Lung (tissue), 12 donors: ENCODE measurements around the gene FGFBP2. TPM values are rescaled to one million over a fixed set of nuclear protein-coding genes. Genes with fewer than 3 reads are reported as not detected.

Experiments
- ATAC-seq: fragments of 200-7000 bp; cut with Tn5 transposase; one replicate; pipeline ENCODE4 v1.9.1; 2020; ENCODE audit warnings: moderate number of reproducible peaks; ENCODE audit not compliant: insufficient read depth, low FRiP score
- DNase-seq, 3 donors: peaks; one replicate each; pipeline ENCODE4 v3.0.0-alpha.2; 2013 to 2017
- H3K27ac ChIP-seq, 2 donors: one replicate each; pipeline ENCODE4 v1.5.1; 2013; ENCODE audit warnings: mild to moderate bottlenecking in 2 of 2, moderate library complexity in 2 of 2, control low read depth in 1 of 2, inconsistent platforms in 1 of 2, low read depth in 1 of 2, low read length in 1 of 2
- H3K27me3 ChIP-seq, 3 donors: one replicate each; pipeline ENCODE4 v1.5.1; 2013; ENCODE audit warnings: low read length in 2 of 3; ENCODE audit not compliant: control insufficient read depth in 3 of 3, insufficient read depth in 3 of 3
- H3K36me3 ChIP-seq, 4 donors: one replicate each; pipeline ENCODE4 v1.5.1; 2013; ENCODE audit warnings: low read length in 4 of 4, mild to moderate bottlenecking in 1 of 4, moderate library complexity in 1 of 4; ENCODE audit not compliant: control insufficient read depth in 4 of 4, insufficient read depth in 4 of 4
- H3K4me1 ChIP-seq, 5 donors: one replicate each; pipeline ENCODE4 v1.5.1; 2013; ENCODE audit warnings: low read length in 5 of 5, mild to moderate bottlenecking in 2 of 5, moderate library complexity in 1 of 5; ENCODE audit not compliant: control insufficient read depth in 5 of 5, insufficient read depth in 5 of 5
- H3K4me3 ChIP-seq: one replicate; pipeline ENCODE4 v1.5.1; 2013; ENCODE audit warnings: mild to moderate bottlenecking, control low read depth, moderate library complexity
- H3K9ac ChIP-seq, 2 donors: one replicate each; pipeline ENCODE4 v1.5.1; 2013; ENCODE audit warnings: low read length in 2 of 2, control low read depth in 1 of 2; ENCODE audit not compliant: insufficient read depth in 1 of 2
- H3K9me3 ChIP-seq, 4 donors: one replicate each; pipeline ENCODE4 v1.5.1; 2013; ENCODE audit warnings: low read length in 3 of 4, mild to moderate bottlenecking in 1 of 4, moderate library complexity in 1 of 4; ENCODE audit not compliant: control insufficient read depth in 4 of 4, insufficient read depth in 3 of 4
- WGBS, 2 donors: extraction: QIAGEN DNeasy Blood & Tissue Kit; methylation state at CpG; one replicate each; pipeline ENCODE4 v1.1.7; 2013; 5-methylcytosine and 5-hydroxymethylcytosine counted together
- polyA plus RNA-seq, 2 donors: library from polyadenylated mRNA; stranded (reverse); fragments of 200-250 nt; gene quantifications; one replicate each; pipeline ENCODE4 v1.2.1, GENCODE V29; 2013
- total RNA-seq, 2 donors: library from RNA; depleted of rRNA in 1 of 2; stranded (reverse); fragments of >200 nt in 1 of 2; gene quantifications; one replicate each; pipeline ENCODE4 v1.2.1, GENCODE V29; 2014 to 2021
- TF ChIP-seq, protein P1 (sequence below): IDR thresholded peaks from 2 replicates; pipeline ENCODE4 v1.5.1; 2012; ENCODE audit warnings: mild to moderate bottlenecking; ENCODE audit errors: control extremely low read depth, extremely low read depth
- donor health status: control.
- donor health status: control.
- donor health status: Bipolar disorder and iron deficiency.
- donor health status: healthy.
- donor health status: DM: yes; HTN: yes; CAD: no.

FGFBP2 gene
- total and polyA plus RNA-seq, 4 donors = 0.47 to 2.8 (median 1.3) TPM

DNA sequence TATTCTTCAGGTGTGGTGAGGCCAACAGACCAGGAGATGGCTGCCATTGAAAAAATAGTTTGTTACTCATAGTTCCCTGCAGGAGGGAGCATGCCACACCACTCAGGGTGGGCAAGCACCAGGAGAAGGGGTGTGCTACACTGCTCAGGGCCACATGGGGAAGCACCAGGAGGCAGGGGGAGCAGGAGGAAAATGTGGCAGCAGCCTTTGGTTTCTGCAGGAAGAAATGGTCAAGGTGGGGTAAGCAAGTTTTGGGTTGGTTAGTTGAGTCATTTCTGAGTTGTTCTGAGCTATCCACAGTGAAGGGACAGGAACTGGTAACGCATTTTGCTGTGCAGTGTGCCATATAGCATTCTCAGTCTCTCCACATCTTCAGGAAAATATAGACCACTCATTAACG, 48.2 kb downstream of the FGFBP2 start:
- TF ChIP-seq, protein P1, sequence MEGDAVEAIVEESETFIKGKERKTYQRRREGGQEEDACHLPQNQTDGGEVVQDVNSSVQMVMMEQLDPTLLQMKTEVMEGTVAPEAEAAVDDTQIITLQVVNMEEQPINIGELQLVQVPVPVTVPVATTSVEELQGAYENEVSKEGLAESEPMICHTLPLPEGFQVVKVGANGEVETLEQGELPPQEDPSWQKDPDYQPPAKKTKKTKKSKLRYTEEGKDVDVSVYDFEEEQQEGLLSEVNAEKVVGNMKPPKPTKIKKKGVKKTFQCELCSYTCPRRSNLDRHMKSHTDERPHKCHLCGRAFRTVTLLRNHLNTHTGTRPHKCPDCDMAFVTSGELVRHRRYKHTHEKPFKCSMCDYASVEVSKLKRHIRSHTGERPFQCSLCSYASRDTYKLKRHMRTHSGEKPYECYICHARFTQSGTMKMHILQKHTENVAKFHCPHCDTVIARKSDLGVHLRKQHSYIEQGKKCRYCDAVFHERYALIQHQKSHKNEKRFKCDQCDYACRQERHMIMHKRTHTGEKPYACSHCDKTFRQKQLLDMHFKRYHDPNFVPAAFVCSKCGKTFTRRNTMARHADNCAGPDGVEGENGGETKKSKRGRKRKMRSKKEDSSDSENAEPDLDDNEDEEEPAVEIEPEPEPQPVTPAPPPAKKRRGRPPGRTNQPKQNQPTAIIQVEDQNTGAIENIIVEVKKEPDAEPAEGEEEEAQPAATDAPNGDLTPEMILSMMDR = no peak
- H3K4me3 ChIP-seq = no peak overlapping the region
- no peak overlapping the region for H3K27ac ChIP-seq
- H3K9ac ChIP-seq = no peak overlapping the region
- H3K9me3 ChIP-seq = no peaks in the 10 kb centered on the region
- H3K27me3 ChIP-seq = peaks cover 0 to 2% (median 0%) of the 10 kb centered on the region in 3 donors
- H3K36me3 ChIP-seq = no peaks in the 10 kb centered on the region
- WGBS, 2 donors = 85 to 90% methylated on average over 2 of the region's 2 CpGs
- H3K4me1 ChIP-seq = peaks cover 0 to 4% (median 0%) of the 10 kb centered on the region in 5 donors
- ATAC-seq = no peak
- no peak for DNase-seq

DNA sequence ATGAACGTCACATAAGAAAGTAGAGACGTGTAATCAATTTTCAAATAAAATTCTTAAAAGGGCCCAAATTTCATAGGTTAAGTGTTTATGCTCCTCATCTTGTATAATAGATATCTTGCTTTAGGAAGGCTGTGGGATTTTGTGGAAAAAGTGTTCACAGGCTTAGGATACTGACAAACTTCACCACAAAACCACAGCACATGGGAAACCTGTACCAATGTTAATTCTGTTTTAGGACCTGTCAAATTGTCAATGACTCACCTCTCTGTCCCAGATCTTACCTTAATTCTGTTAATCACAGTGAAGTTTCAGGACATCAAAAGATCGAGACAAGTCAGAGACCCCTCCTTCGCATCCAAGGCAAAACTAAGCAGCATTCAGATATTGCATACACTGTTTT, 48.7 kb downstream of the FGFBP2 start:
- Histone ChIP-seq H3K9me3 (no peaks in the 10 kb centered on the region), H3K27ac (no peak overlapping the region), H3K36me3 (no peaks in the 10 kb centered on the region), H3K4me3 (no peak overlapping the region), H3K27me3 (peaks cover 0 to 2% (median 0%) of the 10 kb centered on the region in 3 donors), H3K4me1 (peaks cover 0 to 4% (median 0%) of the 10 kb centered on the region in 5 donors), H3K9ac (no peak overlapping the region)
- TF ChIP-seq, protein P1 = no peak
- ATAC-seq (no peak), DNase-seq (no peak)
- WGBS, 2 donors = 95 to 96% methylated on average over 4 of the region's 4 CpGs

DNA sequence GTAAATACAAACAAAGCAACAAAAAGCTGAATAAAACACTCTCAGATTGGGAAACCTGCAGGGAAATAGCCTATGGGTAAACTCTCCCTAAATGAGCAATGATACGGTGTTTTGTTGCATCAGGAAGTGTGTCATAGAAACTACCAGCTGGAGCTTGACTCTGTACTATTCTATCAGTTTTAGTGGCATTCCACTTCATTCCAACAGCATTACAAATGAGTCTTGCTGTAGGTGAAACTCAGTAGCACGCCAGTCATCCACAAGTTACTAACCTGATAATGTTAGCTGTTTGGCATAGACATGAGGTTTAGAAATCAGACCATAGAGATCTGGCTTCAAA, 49.4 kb downstream of the FGFBP2 start:
- Histone ChIP-seq H3K4me3 (no peak overlapping the region), H3K27me3 (peaks cover 0 to 2% (median 0%) of the 10 kb centered on the region in 3 donors), H3K36me3 (no peaks in the 10 kb centered on the region), H3K27ac (no peak overlapping the region), H3K9me3 (peaks cover 0 to under 1% (median 0%) of the 10 kb centered on the region in 4 donors), H3K9ac (no peak overlapping the region), H3K4me1 (peaks cover 0 to 2% (median 0%) of the 10 kb centered on the region in 5 donors)
- TF ChIP-seq, protein P1 = no peak
- peak; percentile 9 for ATAC-seq
- WGBS, 2 donors = 57 to 63% methylated on average over 2 of the region's 2 CpGs
- no peak for DNase-seq
